ENCODE data around the gene LASP1.

Gene LASP1

DNA sequence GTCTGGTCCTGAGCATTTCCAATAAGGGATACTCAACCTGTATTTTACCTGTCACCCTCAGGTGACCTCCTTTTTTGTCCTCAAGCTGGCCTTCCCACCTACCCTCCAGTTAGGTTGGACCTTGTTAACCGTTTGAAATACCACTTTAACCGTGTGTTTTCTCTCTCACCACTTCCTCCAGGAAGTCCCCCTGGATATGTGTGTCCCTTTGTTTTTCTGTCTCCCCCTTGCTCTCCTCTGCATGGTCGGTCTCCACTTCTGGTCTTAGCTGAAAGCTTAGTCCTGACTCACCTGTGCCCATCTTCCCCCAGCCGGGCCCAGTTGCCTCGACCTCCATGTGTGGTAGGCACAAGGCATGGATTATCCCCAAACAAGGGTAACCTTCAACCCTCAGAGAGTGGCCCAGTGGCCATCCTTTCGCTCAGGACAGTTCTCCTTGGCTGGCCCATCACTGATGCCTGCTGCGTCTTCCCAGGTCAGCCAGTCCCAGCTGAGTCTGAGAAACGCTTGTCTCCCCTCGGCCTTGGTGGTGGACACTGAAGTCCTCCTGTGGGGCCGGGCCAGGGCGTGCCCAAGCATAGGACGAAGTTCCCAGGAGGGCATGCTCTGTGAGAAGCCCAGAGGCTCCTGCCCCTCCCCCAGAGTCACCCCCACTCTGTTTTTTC lies 20.0 kb downstream of the LASP1 start:
- DNase-seq, result no peak

- DNase-seq, result no peak
Observed at GRCh38 chr17:38890410-38890746, 20.5 kb downstream of the LASP1 start.

DNA sequence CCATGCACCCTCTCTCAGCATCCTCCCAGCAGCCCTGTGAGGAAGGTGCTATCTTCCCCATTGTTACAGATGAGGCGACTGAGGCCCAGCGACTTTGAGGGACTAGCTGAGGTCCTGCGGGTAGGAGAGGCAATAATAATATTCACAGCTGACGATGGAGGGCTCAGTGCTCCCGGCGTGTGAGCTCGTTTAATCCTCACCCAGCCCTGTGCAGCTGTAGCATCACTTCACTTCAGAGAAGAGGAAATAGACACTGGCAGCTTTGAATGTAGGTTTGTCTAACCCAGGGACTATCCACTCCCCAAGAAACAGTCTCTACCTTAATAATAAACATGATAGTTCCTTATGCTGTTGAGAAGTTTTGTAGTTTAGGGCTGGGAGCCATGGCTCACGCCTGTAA lies 21.6 kb downstream of the LASP1 start:
- no peak for DNase-seq

DNA sequence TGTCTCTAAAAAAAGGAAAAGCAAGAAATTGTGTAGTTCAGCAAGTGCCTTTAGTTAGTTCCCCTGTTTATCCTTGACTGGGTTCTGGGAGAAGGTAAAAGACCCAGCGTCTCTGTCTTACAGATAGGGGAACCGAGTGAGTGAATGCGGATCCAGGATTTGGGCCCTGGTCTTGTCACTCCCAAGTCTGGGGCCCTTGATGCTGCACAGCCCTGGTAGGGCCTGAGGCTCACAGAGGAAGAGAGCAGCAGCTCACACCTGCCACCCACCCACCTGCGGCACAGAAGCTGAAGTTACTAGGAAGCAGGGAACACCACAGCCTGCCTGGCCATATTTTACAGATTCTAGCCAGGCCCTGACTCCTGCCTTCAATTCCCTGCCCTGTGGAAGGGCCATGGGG lies 22.2 kb downstream of the LASP1 start:
- DNase-seq, result no peak

- no peak for DNase-seq
Observed at GRCh38 chr17:38892620-38893019, 22.8 kb downstream of the LASP1 start.

DNA sequence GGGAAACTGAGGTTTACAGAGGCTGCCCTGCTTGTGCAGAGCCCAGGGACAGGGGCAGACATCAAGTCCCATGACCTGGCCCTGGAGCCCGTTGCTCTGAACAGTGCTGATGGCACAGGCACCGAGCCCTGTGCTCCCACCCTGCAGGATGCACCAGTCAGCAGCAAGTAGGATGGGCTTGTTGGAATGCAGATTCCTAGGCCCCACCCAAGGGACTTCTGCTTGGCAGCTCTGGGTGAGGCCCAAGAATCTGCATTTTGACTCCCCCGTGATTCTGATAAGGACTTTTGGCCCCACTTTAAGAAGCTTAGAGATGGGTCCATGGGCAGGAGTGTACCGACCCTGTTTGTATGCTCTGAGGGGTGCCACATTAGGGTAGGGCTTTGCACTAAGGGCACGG lies 23.3 kb downstream of the LASP1 start:
- no peak for DNase-seq

GRCh38 chr17:38893607-38894006 lies 23.7 kb downstream of the LASP1 start:
- DNase-seq, result no peak

DNA sequence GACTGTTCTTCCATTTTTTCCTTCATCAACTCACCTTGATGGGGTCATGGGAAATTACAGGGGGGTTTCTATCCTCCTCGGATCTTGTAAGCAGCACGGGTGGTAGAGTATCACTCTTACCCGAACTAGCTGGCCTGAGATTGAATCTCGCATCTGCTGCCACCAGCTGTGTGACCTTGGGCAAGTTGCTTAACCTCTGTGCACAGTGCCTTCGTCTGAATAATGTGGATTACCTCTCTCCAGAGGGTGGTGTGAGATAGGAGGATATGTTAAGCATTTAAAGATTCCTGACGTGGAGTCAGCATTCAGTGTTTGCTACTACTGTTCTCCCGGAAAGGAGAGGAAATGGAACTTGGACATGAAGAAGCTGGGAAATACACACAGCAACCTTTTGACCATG lies 24.4 kb downstream of the LASP1 start:
- no peak for DNase-seq

GRCh38 chr17:38896346-38896954 lies 26.6 kb downstream of the LASP1 start:
- DNase-seq, result no peak

- DNase-seq, result no peak
Observed at GRCh38 chr17:38897176-38897575, 27.3 kb downstream of the LASP1 start.

- no peak for DNase-seq
Observed at GRCh38 chr17:38897671-38898290, 27.9 kb downstream of the LASP1 start.

- DNase-seq, result no peak
Observed at GRCh38 chr17:38898291-38898679, 28.4 kb downstream of the LASP1 start.

DNA sequence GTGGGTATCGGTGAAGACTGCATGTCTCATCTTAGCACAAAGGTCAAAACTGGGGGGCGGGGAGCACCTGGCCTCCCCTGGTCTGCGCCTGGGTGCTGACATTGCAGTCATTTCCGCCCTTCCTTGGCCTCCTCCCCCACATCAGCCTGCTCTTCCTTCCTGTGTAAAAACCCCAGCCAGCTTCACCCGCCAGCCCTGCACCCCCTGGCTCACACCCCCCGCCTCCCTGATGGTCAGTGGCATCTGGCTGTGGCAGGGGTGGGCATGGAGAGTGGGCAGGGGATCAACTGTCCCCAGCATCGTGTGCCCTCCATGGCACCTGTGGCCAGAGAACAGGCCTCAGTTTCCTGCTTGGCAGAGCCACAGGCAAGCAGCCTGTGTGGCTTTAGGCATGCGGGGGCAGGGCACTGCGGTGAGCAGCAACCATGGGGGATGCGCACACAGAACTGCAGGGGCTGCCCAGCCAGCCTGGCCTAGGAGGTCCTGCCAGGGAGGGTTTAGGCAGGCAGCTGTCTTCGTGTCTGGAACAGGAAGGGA lies 29.0 kb downstream of the LASP1 start:
- no peak for DNase-seq

DNA sequence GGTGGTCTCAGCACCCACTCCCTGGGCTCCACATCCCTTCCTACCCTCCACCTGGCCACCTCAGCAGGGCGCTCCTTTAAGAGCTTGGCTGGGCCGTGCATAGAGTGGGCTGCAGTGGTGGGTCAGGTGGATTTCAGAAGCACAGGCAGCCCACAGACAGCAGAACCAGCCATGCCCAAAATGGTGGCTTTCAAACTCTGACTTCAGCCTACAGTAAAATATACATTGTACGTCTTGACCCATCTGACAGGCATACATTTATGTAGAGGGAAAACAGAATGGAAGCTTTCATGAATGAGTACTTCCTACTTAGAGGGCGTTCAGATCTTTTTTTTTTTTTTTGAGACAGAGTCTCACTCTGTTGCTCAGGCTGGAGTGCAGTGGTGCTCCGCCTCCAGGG lies 29.6 kb downstream of the LASP1 start:
- no peak for DNase-seq

GRCh38 chr17:38900978-38901656 lies 31.3 kb downstream of the LASP1 start:
- no peak for DNase-seq

- no peak for DNase-seq
Observed at GRCh38 chr17:38903404-38903803, 33.5 kb downstream of the LASP1 start.

GRCh38 chr17:38904892-38905291 lies 35.0 kb downstream of the LASP1 start:
- DNase-seq, result no peak

GRCh38 chr17:38905375-38905774 lies 35.5 kb downstream of the LASP1 start:
- DNase-seq, result no peak

DNA sequence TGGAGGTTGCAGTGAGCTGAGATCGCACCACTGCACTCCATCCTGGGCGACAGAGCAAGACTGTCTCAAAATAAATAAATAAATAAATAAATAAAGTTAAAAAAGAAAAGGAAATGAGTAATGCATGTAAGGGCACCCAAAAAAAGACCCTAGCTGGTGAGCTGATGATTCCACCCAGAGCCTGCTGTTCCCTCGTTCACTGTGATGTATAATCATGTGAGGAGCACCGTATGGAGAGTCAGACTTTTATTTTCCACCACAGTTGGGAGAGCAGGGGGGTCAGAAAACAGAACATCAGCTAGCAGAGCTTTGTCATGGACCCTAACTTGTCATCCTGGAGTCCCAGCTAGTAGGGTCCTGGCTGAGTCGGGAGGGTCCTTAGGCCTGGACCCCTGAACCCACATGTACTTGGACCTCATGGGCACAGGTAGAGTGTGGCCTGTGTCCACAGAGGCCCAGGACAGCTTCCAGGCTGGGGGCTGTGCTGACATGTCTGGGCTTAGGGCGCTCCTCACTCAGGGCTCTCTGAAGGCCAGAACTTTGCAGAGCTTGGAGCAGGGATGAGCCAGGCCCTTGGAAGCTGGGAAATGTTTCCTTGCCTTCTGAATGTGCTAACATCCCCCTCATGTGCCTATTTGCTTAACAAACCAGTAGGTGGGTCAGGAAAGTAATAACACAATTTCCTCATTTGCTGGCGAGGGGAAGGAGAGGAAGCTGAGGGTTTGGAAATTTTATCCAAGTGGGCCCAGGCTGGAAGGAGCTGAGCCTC lies 36.8 kb downstream of the LASP1 start:
- DNase-seq, result no peak

DNA sequence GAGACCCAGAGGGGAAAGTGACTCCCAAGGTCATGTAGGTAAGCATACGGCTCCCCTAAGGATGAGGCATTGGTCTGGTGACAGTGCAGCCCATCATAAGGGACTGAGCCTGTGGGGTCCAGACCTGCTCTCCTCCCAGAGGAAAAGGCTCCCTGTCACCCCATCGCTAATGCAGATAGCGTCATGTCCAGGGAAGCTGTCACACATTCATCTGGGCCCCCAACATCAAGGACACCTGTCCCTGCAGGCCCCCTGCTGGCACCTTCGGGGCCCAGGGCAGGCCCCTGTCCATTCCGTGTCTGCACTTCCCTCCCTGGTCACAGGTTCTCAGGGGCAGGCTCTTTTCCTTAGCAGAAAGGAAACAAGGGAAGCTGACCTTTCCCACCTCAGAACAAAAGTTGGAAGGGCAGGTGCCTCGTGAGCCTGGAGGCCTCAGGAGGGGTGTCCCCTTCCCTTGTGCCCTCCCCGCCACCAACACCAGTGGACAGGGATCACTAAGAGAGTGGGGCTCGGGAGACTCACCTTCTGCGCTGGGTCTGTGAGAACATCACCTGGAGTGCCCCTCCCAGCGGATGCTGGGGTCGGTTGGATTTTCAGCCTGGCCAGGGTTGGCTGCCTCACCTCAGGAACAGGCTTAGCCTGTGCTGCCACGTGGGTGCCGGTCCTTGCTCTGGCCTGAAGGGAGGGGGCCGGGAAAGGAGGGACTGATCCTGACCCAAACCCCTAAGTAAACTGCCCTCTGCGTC lies 38.2 kb downstream of the LASP1 start:
- no peak for DNase-seq

GRCh38 chr17:38908676-38909181 lies 38.9 kb downstream of the LASP1 start:
- no peak for DNase-seq

DNA sequence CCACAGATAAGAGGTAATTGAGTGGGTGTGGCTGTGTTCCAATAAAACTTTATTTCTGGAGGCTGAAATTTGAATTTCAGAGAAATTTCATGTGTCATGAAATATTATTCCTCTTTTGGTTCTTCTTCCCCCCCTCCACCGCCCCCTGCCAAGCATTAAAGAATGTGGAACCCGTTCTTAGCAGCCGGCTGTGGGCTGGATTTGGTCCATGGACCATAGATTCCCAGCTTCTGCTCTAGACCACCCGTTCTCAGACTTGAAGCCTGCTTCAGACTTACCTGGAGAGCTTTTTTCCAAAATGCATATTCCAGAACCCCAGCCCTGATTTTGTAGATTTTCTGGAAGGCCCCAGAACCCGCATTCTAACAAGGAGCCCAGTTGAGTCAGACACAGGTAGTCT lies 40.5 kb downstream of the LASP1 start:
- DNase-seq, result no peak

Data from NCI-H2107 (cell line).